Smooth muscle cell (in vitro differentiated cells): ENCODE results near the gene CPSF4L. TPM values are rescaled to one million over a fixed set of nuclear protein-coding genes. Genes with fewer than 3 reads are reported as not detected.

ENCODE experiments used
- DNase-seq: peaks from one replicate; lab custom pipeline; 2025; ENCODE audit not compliant: unreplicated experiment; lab: John Stamatoyannopoulos, UW
- H2AFZ ChIP-seq: fragments of 200-600 bp; sonication (generic); 2 replicates; pipeline ENCODE4 v1.6.0; 2016; ENCODE audit warnings: antibody characterized with exemption, low read depth, mild to moderate bottlenecking
- H3F3A ChIP-seq: fragments of 200-600 bp; sonication (generic); 2 replicates; pipeline ENCODE4 v1.6.0; 2017; ENCODE audit warnings: antibody characterized with exemption, low read depth
- H3K27ac ChIP-seq: fragments of 200-600 bp; sonication (generic); 2 replicates; pipeline ENCODE4 v1.5.1; 2016; ENCODE audit warnings: low read depth, mild to moderate bottlenecking
- H3K27me3 ChIP-seq: fragments of 200-600 bp; sonication (generic); 2 replicates; pipeline ENCODE4 v1.6.1; 2016; ENCODE audit warnings: low read depth, mild to moderate bottlenecking
- H3K36me3 ChIP-seq: fragments of 200-600 bp; sonication (generic); 2 replicates; pipeline ENCODE4 v1.5.1; 2016; ENCODE audit warnings: low read depth
- H3K4me1 ChIP-seq: fragments of 200-600 bp; sonication (generic); 2 replicates; pipeline ENCODE4 v1.5.1; 2016; ENCODE audit warnings: low read depth
- H3K4me2 ChIP-seq: fragments of 200-600 bp; sonication (generic); 2 replicates; pipeline ENCODE4 v1.6.0; 2016; ENCODE audit warnings: mild to moderate bottlenecking
- H3K4me3 ChIP-seq: fragments of 200-600 bp; sonication (generic); 2 replicates; pipeline ENCODE4 v1.5.1; 2016; ENCODE audit warnings: mild to moderate bottlenecking
- H3K79me2 ChIP-seq: fragments of 200-600 bp; sonication (generic); 2 replicates; pipeline ENCODE4 v1.6.0; 2016; ENCODE audit warnings: low read depth, mild to moderate bottlenecking
- H3K9ac ChIP-seq: fragments of 200-600 bp; sonication (generic); 2 replicates; pipeline ENCODE4 v1.6.0; 2016; ENCODE audit warnings: low read depth
- H3K9me3 ChIP-seq: fragments of 200-600 bp; sonication (generic); replicated peaks from 2 replicates; pipeline ENCODE4 v1.5.1; 2016; ENCODE audit warnings: low read depth
- H4K20me1 ChIP-seq: fragments of 200-600 bp; sonication (generic); 2 replicates; pipeline ENCODE4 v1.6.0; 2016; ENCODE audit warnings: low read depth
- WGBS: methylation state at CpG from one replicate; pipeline ENCODE4 v1.1.7; 2016; ENCODE audit warnings: low lambda C conversion rate; 5-methylcytosine and 5-hydroxymethylcytosine counted together
- polyA plus RNA-seq: library from polyadenylated mRNA; unstranded; fragments of >200 nt; fragmentation: Nextera tagmentation; extraction: Ambion mirVana; gene quantifications from 2 replicates; pipeline ENCODE4 v1.2.1, GENCODE V29; 2016
- total RNA-seq: library from RNA; depleted of rRNA; stranded (reverse); fragments of >200 nt; gene quantifications from 2 replicates; pipeline ENCODE4 v1.2.3, GENCODE V29; 2014
- TF ChIP-seq, protein P1 (sequence below): fragments of 200-600 bp; sonication (generic); IDR thresholded peaks from 2 replicates; pipeline ENCODE4 v1.5.1; 2017; ENCODE audit warnings: borderline replicate concordance, mild to moderate bottlenecking, antibody characterized with exemption; ENCODE audit not compliant: insufficient read depth, poor library complexity, severe bottlenecking

The CPSF4L gene
- total and polyA plus RNA-seq, 2 experiments from 2014 or later, result not detected

DNA sequence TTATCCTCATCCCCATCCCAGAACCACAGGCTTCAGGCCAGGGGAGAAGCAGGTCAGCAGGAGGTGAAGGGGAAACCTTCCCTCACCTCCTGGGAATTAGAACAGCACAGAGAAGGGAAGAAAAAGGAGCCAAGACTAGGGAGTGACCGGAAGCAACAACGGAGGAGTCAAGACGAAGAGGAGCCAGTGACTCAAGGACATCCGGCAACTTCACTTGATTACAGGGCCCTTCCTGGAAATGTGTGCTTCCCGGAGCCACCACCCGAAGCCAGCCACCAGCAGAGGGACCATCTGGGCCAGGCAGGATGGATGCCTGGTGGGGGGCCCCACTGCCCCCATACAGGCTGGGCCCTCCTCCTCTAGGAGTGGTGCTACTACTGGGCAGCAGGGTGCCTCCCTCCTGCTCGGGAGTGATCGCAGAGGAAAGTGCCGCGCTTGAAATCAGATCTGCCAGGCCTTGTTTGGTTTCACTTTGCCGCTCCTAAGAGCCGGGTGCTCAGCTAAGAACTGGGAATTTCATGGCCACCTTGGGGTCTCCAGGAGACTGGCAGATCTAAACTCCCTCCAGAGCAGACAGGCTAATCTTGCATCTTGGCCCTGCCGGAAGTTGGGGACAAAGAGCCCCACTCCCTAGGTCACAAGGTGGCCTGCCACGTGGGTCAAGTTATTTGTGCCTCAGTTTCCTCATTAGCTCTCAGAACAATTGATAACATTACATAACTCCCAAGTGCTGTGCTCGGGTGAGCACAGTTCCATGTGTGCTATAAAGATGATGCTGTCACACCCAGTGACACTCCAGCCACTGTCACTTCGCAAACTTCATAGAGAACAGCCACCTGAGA lies 43.5 kb upstream of the CPSF4L start:
- H3K27me3 ChIP-seq, result no peaks in the 10 kb centered on the region
- peaks cover 87% of the 10 kb centered on the region for H4K20me1 ChIP-seq
- no peaks in the 10 kb centered on the region for H3K9me3 ChIP-seq
- H3K4me1 ChIP-seq, result peaks cover 27% of the 10 kb centered on the region
- H3K27ac ChIP-seq, result peak overlapping the region; percentile 81
- H3K9ac ChIP-seq, result peak overlapping the region; percentile 24
- WGBS, result 32% methylated on average over 16 of the region's 16 CpGs
- H3K36me3 ChIP-seq, result no peaks in the 10 kb centered on the region
- TF ChIP-seq, protein P1, sequence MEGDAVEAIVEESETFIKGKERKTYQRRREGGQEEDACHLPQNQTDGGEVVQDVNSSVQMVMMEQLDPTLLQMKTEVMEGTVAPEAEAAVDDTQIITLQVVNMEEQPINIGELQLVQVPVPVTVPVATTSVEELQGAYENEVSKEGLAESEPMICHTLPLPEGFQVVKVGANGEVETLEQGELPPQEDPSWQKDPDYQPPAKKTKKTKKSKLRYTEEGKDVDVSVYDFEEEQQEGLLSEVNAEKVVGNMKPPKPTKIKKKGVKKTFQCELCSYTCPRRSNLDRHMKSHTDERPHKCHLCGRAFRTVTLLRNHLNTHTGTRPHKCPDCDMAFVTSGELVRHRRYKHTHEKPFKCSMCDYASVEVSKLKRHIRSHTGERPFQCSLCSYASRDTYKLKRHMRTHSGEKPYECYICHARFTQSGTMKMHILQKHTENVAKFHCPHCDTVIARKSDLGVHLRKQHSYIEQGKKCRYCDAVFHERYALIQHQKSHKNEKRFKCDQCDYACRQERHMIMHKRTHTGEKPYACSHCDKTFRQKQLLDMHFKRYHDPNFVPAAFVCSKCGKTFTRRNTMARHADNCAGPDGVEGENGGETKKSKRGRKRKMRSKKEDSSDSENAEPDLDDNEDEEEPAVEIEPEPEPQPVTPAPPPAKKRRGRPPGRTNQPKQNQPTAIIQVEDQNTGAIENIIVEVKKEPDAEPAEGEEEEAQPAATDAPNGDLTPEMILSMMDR, result peak; percentile 35
- peaks cover 83% of the 10 kb centered on the region for H3K79me2 ChIP-seq
- H3F3A ChIP-seq, result peaks cover 12% of the 10 kb centered on the region
- peak; percentile 55 for DNase-seq
- peak overlapping the region; percentile 34 for H3K4me3 ChIP-seq
- H2AFZ ChIP-seq, result no peak overlapping the region
- peak overlapping the region; percentile 82 for H3K4me2 ChIP-seq

GRCh38 chr17:73304438-73304837 lies 42.8 kb upstream of the CPSF4L start:
- 29% methylated on average over 8 of the region's 8 CpGs for WGBS
- H3K79me2 ChIP-seq, result peaks cover 83% of the 10 kb centered on the region
- peaks cover 92% of the 10 kb centered on the region for H4K20me1 ChIP-seq
- H3K9ac ChIP-seq, result peak overlapping the region; percentile 24
- H3K9me3 ChIP-seq, result no peaks in the 10 kb centered on the region
- H3K27ac ChIP-seq, result peak overlapping the region; percentile 81
- H3F3A ChIP-seq, result peaks cover 9% of the 10 kb centered on the region
- peak overlapping the region; percentile 82 for H3K4me2 ChIP-seq
- DNase-seq, result no peak
- no peak overlapping the region for H2AFZ ChIP-seq
- H3K27me3 ChIP-seq, result no peaks in the 10 kb centered on the region
- peak overlapping the region; percentile 34 for H3K4me3 ChIP-seq
- H3K4me1 ChIP-seq, result peaks cover 20% of the 10 kb centered on the region
- H3K36me3 ChIP-seq, result no peaks in the 10 kb centered on the region
- TF ChIP-seq, protein P1, result no peak

DNA sequence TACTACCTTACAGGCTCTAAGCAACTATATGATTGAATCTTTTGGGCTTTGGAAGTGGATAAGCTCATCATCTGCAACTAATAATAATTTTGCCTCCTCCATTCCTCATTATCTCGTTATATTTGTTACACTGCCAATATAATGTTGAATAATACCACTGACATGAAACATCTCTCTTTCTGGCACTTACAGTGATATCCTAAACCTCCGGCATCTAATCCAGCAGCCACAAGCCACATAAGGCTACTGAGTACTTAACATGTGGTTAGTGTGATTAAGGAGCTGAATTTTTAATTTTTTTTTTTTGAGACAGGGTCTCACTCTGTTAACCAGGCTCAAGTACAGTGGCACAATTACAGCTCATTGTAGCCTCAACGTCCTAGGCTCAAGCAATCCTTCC lies 40.5 kb upstream of the CPSF4L start:
- H4K20me1 ChIP-seq, result peaks cover 93% of the 10 kb centered on the region
- peaks cover 18% of the 10 kb centered on the region for H3K4me1 ChIP-seq
- no peak overlapping the region for H2AFZ ChIP-seq
- H3K9me3 ChIP-seq, result no peaks in the 10 kb centered on the region
- H3K4me3 ChIP-seq, result no peak overlapping the region
- 44% methylated on average over 3 of the region's 3 CpGs for WGBS
- H3K4me2 ChIP-seq, result no peak overlapping the region
- peaks cover 7% of the 10 kb centered on the region for H3F3A ChIP-seq
- peaks cover 87% of the 10 kb centered on the region for H3K79me2 ChIP-seq
- H3K36me3 ChIP-seq, result no peaks in the 10 kb centered on the region
- TF ChIP-seq, protein P1, result no peak
- DNase-seq, result no peak
- no peak overlapping the region for H3K27ac ChIP-seq
- no peak overlapping the region for H3K9ac ChIP-seq
- no peaks in the 10 kb centered on the region for H3K27me3 ChIP-seq
